Activated T-cell treated with anti-CD3 and anti-CD28 coated beads, Interleukin-2, amount 50 U/mL, for 4 hours (primary cell): ENCODE results near the gene GGTA1. TPM values are rescaled to one million over a fixed set of nuclear protein-coding genes. Genes with fewer than 3 reads are reported as not detected.
"Not testable (repeated sequence)": the region's sequence is repeated elsewhere in the genome, so short reads cannot be mapped to it uniquely, and the experiment has no call there.

ENCODE experiments used
- ATAC-seq, 2 donors: fragments of 200-7000 bp; cut with Tn5 transposase; one replicate each; pipeline ENCODE4 v1.10.0; 2021
- DNase-seq: peaks from one replicate; pipeline ENCODE4 v3.0.0-alpha.2; 2020
- H3K27me3 Mint-ChIP-seq: one replicate; pipeline ENCODE4 v1.8.0; 2021; ENCODE audit warnings: low read depth, mixed read lengths
- H3K36me3 Mint-ChIP-seq: one replicate; pipeline ENCODE4 v1.8.0; 2022; ENCODE audit warnings: mixed read lengths; ENCODE audit not compliant: insufficient read depth
- H3K4me1 Mint-ChIP-seq: one replicate; pipeline ENCODE4 v1.8.0; 2021; ENCODE audit warnings: low read depth, mixed read lengths
- H3K4me3 Mint-ChIP-seq: one replicate; pipeline ENCODE4 v1.8.0; 2021; ENCODE audit warnings: mild to moderate bottlenecking, moderate library complexity, mixed read lengths
- H3K9me3 Mint-ChIP-seq: one replicate; pipeline ENCODE4 v1.8.0; 2021; ENCODE audit warnings: mixed read lengths
- total RNA-seq, 3 donors: library from RNA; stranded (reverse); gene quantifications; one replicate each; pipeline ENCODE4 v1.2.1, GENCODE V29; 2021

Gene GGTA1
- not detected for total RNA-seq

DNA sequence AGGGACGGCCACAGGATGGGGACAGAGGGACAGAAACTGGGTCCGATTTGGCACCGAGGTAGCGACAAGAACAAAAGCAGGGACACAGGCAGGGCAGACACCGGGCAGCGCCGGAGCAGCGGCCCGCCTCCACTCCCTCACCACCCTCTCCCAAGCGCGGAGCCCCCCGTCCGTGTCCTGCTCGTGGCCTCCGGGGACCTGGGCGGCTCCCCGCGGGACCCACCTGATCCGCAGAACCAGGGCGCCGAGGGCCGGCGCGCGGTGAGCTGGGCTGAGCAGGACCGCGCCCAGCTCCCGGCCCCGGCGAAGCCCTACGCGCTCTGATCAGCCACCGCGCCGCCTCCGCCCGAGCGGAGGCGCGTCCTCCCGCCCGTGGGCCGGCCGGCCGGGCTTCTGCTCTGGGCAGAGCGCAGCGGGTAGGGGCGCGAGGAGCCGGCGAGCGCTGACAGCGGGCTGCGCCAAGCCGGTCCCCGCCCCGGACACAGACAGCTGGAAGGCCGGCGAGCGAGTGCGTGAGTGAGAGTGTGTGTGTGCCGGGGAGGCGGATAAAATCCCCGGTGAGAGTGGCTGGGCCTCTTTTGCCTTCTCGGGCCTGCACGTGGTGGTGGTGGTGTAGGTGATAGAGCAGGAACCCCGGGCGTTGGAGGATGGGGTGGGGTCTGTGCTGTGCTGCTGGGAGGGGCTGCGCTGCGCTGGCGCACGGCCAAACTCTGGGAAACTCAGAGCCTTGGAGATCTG is at the start of gene GGTA1:
Gene GGTA1 (minus strand): TSS at position 418 of the 738 bp plus-strand sequence. CDS start 31,922 bp downstream, outside the sequence.
- H3K36me3 Mint-ChIP-seq, result no peaks in the 10 kb centered on the region
- DNase-seq (no peak), ATAC-seq (peak; percentile 57 to 60)
- peaks cover 6% of the 10 kb centered on the region for H3K9me3 Mint-ChIP-seq
- peaks cover 66% of the 10 kb centered on the region for H3K27me3 Mint-ChIP-seq
- peaks cover 23% of the 10 kb centered on the region for H3K4me1 Mint-ChIP-seq
- H3K4me3 Mint-ChIP-seq, result peak within 1 kb of the TSS; percentile 65

DNA sequence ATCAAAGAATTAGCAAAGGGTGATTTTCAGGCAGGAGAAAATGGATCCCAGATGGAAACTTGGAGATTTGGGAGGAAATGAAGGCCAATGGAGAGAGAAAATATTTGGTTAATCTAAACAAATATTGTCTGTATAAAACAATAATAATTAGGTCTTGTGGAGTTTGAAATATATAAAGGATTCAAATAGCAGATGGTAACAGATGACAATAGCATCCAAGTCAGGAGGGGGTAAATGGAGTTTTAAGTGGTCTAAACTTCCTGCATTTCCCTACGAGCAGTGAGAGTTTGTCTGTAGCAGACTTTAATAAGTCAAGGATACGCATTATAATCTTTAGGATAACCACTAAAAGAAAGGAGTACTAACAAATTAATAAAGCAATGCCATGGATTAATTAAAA is 49.0 kb upstream of the GGTA1 start:
- Mint-ChIP-seq H3K27me3 (peaks cover 40% of the 10 kb centered on the region), H3K4me3 (no peak overlapping the region), H3K4me1 (peaks cover 3% of the 10 kb centered on the region), H3K9me3 (no peaks in the 10 kb centered on the region), H3K36me3 (no peaks in the 10 kb centered on the region)
- no peak for DNase-seq
- no peak for ATAC-seq

DNA sequence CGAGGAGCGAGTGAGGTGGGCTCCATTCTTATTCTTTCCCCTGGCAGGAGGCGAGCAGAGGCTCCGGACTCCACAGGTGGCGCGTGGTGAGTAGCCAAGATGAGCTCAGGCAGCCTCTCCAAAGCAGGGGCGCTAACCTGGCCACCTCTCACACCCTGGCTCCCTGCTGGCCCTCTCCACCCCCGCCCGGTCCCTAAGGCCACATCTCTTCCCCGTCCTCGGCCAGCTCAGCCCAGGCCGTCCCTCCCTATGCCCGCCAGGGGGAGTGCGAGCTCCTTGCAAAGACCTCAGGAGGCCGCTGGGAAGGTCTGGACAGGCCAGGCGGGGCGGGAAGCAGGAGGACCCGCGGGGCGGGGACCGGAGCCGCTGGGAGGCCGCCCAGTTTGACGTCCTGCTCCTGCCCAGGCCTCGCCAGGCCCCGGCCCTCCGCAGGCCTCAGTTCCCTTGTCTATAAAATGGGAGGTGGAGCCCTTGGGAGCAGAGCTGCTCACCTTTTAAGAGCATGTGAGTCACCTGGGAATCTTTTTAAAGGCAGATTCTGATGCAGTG is 46.3 kb upstream of the GGTA1 start:
- Mint-ChIP-seq H3K4me3 (no peak overlapping the region), H3K4me1 (peaks cover under 1% of the 10 kb centered on the region)
- peak; percentile 35 for DNase-seq

DNA sequence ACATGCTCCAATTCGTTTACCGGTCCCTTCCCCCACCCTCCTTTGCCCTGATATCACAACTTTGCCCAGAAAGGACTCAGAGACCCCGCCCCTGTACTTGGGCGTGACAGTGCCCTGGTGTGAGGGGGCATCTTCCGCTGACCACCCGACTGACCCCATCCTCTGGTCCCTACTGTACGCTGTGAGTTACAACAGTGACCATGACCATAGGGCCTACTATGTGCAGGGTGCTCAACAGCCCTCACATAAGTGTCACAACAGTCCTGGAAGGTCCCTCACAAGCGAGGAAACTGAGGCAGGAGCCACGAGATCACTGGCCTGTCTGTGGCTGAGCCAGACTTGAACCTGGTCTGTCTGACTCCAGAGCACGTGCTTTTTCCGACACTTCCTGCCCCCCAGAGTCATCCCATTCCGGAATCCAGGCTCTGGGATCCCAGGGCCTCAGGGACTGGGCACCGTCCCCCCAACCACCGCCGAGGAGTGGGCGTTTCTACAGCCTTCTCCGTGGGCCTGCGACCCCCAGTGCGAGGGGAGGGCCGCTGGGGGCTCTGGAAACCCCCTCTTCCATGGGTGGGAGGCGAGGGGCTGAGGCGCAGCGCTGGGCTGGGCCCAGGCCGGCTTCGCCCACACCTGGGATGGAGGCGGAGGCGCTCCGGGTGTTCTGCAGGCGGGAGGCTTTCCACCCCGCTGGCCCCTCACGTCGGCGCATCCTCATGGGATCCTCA is 45.7 kb upstream of the GGTA1 start:
- peaks cover 36% of the 10 kb centered on the region for H3K27me3 Mint-ChIP-seq

More for the DNA sequence above, 46.3 kb upstream of the GGTA1 start:
- H3K9me3 Mint-ChIP-seq, result no peaks in the 10 kb centered on the region
- peak; percentile 81 to 83 for ATAC-seq
- peaks cover 40% of the 10 kb centered on the region for H3K27me3 Mint-ChIP-seq
- no peaks in the 10 kb centered on the region for H3K36me3 Mint-ChIP-seq

DNA sequence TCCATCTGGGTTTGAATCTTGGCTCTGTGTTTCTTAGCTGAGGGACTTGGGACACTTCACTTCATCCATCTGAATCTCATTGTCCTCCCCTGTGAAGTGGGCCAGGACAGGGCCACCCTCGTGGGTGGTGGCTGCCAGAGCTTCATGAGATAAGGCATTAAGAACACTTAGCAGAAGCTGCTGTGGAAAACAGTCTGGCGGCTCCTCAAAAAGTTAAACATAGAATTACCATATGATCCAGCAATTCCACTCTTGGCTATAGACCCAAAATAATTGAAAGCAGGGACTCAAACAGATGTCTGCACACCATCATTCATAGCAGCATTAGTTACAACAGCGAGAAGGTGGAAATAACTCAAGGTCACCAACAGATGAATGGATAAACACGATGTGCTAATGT is 42.4 kb upstream of the GGTA1 start:
- H3K27me3 Mint-ChIP-seq, result peaks cover 29% of the 10 kb centered on the region
- no peaks in the 10 kb centered on the region for H3K4me1 Mint-ChIP-seq
- no peaks in the 10 kb centered on the region for H3K9me3 Mint-ChIP-seq
- ATAC-seq, result no peak
- DNase-seq, result no peak
- no peak overlapping the region for H3K4me3 Mint-ChIP-seq
- no peaks in the 10 kb centered on the region for H3K36me3 Mint-ChIP-seq

More for the DNA sequence above, 45.7 kb upstream of the GGTA1 start:
- H3K9me3 Mint-ChIP-seq, result no peaks in the 10 kb centered on the region
- H3K4me1 Mint-ChIP-seq, result no peaks in the 10 kb centered on the region
- no peak overlapping the region for H3K4me3 Mint-ChIP-seq
- ATAC-seq (no peak), DNase-seq (no peak)
- H3K36me3 Mint-ChIP-seq, result no peaks in the 10 kb centered on the region

DNA sequence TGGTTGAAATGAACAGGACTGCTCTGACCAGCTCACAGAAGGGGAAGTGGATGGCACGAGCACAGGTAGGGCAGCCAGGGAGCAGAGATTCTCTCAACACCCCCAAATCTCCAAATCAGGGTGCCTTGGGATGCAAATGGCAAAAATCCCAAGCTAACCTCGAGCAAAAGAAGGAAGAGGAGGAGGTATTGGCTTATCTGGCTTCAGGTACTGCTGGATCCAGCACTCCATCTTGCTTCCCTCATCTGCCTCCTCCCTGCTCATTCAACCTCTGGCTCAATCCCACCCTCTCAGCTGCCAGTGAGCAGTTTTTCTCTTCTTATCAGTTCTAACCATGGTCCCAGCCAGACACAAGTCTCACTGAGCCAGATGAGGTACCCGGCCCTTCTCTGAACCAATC is 41.6 kb upstream of the GGTA1 start:
- Mint-ChIP-seq H3K27me3 (peaks cover 22% of the 10 kb centered on the region), H3K4me1 (no peaks in the 10 kb centered on the region), H3K4me3 (no peak overlapping the region), H3K9me3 (no peaks in the 10 kb centered on the region), H3K36me3 (no peaks in the 10 kb centered on the region)
- DNase-seq (no peak), ATAC-seq (no peak)

DNA sequence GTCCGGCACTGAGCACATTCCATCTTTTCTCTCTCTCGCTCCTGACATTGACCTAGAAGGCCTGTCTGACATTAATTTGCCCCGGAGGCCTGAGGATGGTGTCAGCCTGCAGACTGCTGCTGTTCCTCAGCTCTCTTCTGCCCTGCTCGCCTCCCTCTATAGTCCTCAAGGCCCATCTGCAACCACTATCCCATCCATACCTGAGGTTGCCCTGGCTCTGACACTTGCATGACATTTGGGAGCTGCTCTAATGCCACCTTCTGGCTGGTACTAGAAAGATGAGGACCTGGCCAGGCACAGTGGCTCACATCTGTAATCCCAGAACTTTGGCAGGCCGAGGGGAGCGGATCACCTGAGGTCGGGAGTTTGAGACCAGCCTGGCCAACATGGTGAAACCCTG is 38.6 kb upstream of the GGTA1 start:
- H3K4me3 Mint-ChIP-seq, result no peak overlapping the region
- H3K36me3 Mint-ChIP-seq, result no peaks in the 10 kb centered on the region
- ATAC-seq (no peak), DNase-seq (no peak)
- no peaks in the 10 kb centered on the region for H3K9me3 Mint-ChIP-seq
- peaks cover 17% of the 10 kb centered on the region for H3K27me3 Mint-ChIP-seq
- no peaks in the 10 kb centered on the region for H3K4me1 Mint-ChIP-seq

DNA sequence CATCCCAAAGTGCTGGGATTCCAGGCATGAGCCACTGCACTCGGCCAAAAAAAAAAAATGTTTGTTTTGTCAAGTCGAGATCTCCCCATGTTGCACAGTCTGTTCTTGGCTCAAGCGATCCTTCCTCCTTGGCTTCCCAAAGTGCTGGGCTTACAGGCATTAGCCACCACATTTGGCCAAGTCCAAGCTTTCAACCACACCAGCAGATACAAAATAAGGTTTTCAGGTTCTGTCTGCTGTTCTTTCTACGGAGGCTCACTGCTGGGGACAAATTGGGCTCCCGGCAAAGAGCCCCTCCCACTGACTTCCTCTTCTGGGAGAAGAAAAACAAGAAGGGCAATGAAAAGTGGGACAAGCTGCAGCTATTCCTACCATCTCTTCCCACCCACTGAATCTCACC is 37.6 kb upstream of the GGTA1 start:
- ATAC-seq (no peak), DNase-seq (no peak)
- Mint-ChIP-seq H3K4me1 (no peaks in the 10 kb centered on the region), H3K36me3 (no peaks in the 10 kb centered on the region), H3K4me3 (no peak overlapping the region), H3K27me3 (peaks cover 17% of the 10 kb centered on the region), H3K9me3 (no peaks in the 10 kb centered on the region)

DNA sequence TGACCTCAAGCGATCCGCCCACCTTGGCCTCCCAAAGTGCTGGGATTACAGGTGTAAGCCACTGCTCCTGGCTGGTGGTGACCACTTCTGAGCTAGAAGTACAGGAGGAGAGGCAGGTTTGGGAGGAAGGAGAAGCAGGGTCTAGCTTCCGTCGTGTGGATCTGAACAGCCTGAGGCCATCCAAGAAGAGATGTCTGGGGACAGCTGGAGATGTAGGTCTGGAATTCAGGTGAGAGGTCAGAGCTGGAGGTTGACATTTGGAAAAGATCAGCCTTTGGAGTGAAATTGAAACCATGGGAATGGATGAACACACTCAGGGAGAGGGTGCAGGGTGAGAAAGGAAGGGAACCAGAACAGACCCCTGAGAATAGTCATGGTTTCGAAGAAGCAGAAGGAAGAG is 33.2 kb upstream of the GGTA1 start:
- ATAC-seq (no peak), DNase-seq (no peak)
- Mint-ChIP-seq H3K4me3 (no peak overlapping the region), H3K4me1 (no peaks in the 10 kb centered on the region), H3K36me3 (no peaks in the 10 kb centered on the region), H3K9me3 (no peaks in the 10 kb centered on the region), H3K27me3 (no peaks in the 10 kb centered on the region)

DNA sequence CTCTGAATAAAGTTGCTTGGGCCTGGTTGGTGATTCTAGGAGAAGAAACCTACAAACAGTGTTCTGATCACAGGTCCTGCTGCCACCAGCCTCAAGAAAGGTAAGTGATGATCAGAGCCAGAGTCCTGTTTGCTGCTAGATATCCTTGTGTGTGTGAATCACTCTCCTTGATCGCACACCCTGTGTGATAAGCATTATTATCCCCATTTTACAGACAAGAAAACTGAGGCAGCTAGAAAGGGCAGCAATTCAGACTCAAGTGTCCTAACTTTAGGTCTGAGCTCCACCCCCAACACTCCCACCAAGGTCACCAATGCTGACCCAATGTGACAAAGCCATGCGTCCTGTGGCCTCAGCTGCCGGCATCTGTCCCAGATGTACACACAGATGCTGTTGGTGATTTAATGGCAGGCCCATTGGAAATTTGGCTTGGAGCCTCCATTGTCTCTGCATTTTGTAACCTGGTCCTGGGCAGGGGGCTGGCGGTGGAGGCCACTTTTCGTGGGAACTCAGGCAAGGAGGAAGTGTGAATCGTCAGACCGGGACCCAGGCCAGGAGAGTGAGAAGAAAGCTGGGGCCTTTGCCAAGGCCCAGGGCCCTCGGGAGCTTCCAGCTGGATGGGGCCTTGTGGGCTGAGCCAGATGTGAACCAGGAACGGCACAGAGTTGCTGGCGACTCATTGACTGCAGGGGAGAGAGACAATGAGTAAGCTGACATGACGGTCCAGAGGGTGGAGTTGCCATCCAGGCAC is 29.8 kb upstream of the GGTA1 start:
- Mint-ChIP-seq H3K4me1 (no peaks in the 10 kb centered on the region), H3K27me3 (peaks cover 4% of the 10 kb centered on the region), H3K4me3 (no peak overlapping the region), H3K36me3 (no peaks in the 10 kb centered on the region), H3K9me3 (no peaks in the 10 kb centered on the region)
- DNase-seq (no peak), ATAC-seq (no peak)

DNA sequence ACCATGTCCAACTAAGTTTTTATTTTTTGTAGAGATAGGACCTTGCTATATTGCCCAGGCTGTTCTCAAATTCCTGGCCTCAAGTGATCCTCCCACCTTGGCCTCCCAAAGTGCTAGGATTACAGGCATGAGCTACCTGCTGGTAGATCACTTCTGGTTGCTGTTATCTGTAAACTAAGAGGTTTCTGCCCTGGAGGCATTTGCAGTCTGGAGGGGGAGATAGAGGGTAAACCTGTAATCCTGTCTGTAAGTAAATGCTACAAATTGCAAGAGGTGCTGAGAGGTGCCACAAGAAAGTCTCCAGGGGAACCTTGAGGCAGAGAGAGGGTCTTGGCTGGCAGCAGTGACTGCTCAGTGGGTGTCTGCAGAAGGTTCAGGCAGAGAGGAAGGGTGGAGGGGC is 29.0 kb upstream of the GGTA1 start:
- Mint-ChIP-seq H3K36me3 (no peaks in the 10 kb centered on the region), H3K4me3 (no peak overlapping the region), H3K9me3 (no peaks in the 10 kb centered on the region), H3K27me3 (peaks cover 4% of the 10 kb centered on the region), H3K4me1 (no peaks in the 10 kb centered on the region)
- no peak for ATAC-seq
- DNase-seq, result no peak

DNA sequence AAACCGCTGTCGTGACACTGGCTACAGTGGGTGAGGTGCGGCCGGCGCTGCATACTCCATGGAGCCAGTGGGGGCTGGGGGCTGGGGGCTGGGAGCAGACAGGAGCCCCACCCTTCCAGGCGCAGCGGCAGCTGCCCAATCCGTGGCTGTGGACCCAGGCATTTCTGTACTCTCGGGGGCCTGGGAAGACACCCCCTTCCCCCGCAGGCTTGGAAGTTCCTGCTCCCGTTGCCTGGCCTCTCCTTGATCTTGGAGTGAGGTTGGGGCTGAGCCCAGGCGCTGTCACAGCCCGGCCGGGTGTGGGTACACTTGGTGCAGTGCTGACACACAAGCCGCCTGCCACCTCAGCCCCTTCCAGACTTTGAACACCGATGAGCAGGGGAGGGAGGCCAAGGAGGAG is 27.7 kb upstream of the GGTA1 start:
- H3K9me3 Mint-ChIP-seq, result no peaks in the 10 kb centered on the region
- H3K4me3 Mint-ChIP-seq, result no peak overlapping the region
- ATAC-seq, result no peak
- no peak for DNase-seq
- no peaks in the 10 kb centered on the region for H3K4me1 Mint-ChIP-seq
- H3K27me3 Mint-ChIP-seq, result peaks cover 6% of the 10 kb centered on the region
- no peaks in the 10 kb centered on the region for H3K36me3 Mint-ChIP-seq

DNA sequence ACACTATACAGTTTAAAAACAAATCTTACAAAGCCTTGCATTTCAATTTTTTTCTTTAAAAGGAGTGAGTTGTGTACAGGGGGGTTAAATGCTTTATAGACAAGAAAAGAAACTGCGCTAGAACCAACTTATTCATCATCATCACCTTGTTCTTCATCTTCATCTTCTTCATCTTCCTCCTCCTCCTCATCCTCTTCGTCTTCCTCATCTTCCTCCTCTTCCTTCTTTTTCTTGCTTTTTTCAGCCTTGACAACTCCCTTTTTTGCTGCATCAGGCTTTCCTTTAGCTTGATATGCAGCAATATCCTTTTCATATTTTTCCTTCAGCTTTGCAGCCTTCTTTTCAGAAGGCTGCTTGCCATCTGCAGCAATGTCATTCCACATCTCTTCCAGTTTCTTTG is 20.0 kb upstream of the GGTA1 start:
- not testable (repeated sequence) for H3K4me3 Mint-ChIP-seq, H3K27me3 Mint-ChIP-seq, H3K36me3 Mint-ChIP-seq, H3K4me1 Mint-ChIP-seq, ATAC-seq, DNase-seq, H3K9me3 Mint-ChIP-seq

DNA sequence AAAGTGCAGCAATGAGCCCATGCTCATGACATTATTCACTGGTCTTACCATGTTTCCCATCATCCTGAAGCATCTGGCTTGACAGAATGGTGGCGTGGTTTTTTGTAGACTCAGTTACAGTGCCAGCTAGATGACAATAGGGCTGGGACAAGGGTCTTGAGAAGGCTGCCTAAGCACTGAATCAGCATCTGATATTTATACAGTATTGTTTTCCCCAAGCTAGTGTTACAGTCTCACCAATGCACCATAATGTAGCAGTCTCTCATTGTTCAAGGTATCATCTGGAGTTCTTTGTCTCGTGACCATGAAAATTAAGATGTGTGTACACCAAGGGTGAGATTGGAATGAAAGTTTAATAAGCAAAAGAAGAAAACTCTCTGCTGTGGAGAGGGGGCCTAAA is 19.0 kb upstream of the GGTA1 start:
- no peak overlapping the region for H3K4me3 Mint-ChIP-seq
- no peak for ATAC-seq
- no peaks in the 10 kb centered on the region for H3K36me3 Mint-ChIP-seq
- H3K4me1 Mint-ChIP-seq, result no peaks in the 10 kb centered on the region
- H3K27me3 Mint-ChIP-seq, result peaks cover 8% of the 10 kb centered on the region
- no peak for DNase-seq
- no peaks in the 10 kb centered on the region for H3K9me3 Mint-ChIP-seq
